Activated T-cell treated with anti-CD3 and anti-CD28 coated beads for 48 hours (primary cell): ENCODE data around the gene CAMTA1.

Source experiments
- DNase-seq: peaks from one replicate; pipeline ENCODE4 v3.0.0-alpha.2; 2020; ENCODE audit warnings: low read depth

Gene CAMTA1

DNA sequence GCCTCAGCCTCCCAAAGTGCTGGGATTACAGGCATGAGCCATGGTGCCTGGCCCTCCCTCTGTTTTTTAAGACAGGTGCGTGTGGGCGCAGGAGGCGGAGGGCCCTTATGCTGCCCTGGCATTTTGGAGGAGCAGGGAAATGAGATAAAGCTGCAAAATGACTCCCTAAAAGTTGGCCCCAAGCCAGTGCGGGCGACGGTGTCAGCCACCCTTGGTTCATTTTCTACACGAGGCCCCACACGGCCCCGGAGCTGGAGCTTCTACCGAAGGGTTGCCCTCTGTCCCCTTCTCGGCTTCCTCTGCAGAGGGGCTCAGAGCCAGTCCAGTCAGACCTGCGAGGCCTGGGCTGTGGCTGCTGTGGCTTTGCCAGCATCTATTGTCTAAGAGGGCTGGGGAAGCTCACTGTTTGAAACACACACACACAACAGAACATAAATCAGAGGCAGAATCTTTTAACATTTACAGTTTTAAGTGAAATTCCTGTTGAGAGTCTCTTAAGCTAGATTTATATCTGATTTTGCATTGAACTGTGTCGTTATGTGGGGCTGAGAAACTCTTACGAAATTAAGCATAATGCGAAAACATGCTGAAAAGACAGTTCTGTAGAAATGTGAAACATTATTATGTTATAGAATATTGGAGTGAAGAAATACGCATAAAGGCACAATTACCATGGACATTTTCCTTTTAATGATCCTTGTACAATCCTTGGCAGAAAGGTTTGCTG, 255.9 kb downstream of the CAMTA1 start:
- no peak for DNase-seq

DNA sequence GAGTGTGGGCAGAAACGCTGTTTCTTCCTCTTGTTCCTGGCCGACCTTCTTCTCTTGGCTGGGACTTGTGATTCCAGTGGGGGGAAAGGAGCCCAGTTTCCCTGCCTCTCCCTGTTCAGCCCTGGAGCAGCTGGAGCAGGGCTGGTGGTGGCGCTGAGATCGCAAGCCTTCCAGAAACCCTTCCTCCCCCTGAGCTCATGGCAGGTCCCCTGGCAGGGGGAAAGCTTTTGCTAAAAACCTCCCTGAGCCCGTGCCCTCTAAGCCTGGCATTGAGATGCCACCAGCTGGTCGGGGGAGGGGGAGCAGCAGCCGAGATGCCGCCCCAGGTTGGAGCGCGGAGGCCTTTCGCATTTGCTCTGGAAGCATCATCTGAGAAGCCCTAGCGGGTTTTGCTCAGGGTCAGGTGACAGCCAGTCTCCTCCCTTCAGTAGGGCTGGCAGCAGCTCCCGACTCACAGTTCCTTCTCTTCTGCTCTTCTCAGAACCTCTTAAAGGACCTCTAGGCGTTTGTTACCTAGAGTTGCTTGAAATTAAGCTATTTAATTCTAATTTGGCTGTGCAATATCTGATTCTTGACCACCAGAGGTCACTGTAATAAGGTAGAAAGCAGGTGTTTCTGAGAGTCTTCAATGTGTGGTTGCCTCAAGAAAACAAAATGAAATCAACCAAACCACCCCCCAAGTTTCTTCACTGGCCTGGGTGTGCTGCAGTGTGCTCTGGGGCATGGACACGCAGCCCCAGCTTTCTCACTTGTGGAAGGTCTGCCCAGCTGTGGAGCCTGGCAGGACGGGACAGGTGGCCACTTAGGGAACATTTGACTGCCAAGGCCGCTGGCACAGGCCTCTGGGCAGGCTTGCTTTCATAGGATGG, 257.3 kb downstream of the CAMTA1 start:
- no peak for DNase-seq

DNA sequence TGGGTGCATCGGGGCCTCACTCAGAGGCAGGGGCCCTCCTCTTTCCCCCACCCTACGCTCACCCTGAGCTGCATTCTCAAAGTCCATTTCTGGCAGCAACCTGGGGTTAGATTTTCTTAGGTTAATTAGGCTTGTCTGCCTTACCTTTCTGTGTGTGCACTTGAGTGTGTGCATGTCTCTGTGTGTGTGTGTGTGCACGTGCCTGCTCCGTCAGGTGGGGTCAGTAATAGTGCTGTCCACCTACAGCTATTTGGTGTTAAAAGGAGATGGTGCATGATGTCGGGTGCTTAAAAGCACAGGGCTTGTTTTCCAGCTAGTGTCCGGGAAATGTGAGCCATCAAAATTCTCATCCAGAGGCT, 257.9 kb downstream of the CAMTA1 start:
- no peak for DNase-seq

DNA sequence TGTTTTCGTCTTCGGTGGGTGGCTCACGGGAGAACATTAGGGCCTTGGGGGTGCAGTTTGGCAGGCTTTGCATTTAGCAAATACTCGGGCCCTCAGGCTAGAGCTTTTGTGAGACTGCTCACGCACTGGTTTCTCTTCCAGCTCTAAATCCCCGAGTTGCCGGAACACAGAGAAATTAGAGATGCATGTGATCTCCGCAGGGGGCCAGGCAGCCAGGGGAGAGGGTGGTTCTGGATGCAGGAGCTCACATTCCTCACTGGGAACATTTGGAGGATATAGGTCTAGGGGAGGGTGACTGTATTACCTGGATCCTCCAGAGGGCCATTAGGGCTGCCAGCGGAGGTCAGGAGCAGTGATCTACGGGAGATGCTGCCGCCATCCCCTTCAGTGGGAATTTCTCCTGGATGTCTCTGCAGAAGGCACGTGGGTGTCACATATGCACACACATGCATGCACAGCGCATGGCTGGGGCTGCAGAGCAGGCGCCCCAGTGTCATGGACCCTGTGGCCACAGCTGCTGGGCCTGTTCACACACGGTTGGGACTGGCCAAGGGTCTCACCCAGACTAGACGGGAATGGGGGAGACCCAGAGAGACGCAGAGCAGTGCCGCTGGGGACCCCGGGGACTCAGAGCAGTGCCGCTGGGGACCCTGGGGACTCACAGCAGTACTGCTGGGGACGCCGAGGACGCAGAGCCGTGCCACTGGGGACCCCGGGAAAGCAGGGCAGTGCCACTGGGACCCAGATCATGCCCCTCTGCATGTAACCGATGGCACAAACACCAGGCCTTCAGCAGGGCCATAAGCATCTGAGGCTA, 258.7 kb downstream of the CAMTA1 start:
- no peak for DNase-seq

DNA sequence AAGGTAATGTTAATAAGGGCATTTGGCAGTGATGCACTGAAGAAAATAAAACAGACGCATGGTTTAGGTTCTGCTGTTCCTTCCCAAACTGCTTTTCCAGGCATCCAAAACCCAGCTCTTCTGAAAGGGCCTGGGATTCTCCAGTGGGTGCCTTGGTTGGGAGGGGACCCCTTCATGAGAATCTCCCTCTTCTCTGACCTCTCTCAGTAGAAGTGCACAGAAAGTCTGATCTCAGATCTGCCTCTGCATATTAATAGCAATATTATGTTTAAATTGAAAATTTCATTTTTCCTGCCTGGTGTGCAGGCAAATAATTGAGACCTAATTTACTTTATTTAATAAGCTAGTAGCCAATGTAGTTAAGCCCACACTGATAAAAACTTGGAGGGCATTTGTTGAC, 260.6 kb downstream of the CAMTA1 start:
- DNase-seq, result no peak

DNA sequence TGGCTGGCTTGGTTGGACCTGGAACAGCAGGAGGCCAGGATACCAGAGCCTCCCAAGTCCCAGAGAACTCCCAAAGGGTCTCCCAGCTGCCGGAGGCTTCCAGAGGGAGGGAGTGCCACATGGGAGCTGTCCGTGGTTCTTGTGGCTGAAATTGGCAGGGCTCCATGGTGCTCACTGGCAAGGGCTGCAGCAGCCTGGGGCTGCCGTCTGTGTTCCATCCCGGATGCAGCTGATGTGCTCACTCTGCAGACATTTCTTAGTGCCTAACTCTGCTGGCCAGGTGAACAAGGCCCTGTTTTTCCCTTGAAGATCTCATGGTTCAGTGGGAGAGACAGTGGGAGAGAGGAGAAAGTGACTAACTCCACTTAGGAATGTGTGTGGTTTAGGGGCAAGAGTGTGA, 261.1 kb downstream of the CAMTA1 start:
- DNase-seq, result no peak

DNA sequence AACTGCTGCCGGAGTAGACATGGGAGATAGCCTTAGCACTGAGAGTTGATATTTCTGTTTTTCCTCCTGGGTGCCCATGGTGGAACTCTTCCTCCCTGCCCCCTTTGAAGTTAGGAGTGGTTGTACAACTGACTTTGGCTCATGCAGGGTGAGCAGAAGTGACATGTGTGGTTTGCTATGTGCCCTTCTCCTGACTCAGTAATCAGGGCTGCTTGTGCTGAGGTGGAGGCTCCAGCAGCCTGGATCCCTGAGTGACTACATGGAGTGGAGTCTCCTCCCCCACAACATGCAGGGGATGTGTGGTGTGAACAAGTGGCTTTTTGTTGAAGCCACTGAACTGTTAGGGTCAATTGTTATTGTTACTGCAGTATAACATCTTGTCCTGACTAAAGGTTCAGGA, 261.6 kb downstream of the CAMTA1 start:
- DNase-seq, result no peak

DNA sequence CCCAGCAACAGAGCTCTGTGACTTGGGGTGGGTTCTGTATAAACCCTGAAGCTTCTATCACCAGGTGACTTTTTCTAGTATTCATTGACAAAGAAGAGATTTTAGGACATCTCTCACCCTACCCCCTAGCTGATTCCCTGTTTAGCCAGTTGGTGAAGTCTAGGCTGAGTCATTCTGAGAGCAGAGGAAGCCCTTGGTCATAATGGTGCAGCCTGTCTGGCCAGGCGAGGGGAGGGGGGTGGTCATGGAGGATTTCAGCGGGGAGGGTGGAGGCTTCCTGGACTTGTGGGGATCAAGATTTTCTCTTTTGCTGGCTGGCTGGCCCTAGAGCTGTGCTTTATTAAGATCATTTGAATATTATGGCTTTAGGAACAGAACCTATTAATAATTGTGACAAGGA, 262.6 kb downstream of the CAMTA1 start:
- DNase-seq, result no peak

DNA sequence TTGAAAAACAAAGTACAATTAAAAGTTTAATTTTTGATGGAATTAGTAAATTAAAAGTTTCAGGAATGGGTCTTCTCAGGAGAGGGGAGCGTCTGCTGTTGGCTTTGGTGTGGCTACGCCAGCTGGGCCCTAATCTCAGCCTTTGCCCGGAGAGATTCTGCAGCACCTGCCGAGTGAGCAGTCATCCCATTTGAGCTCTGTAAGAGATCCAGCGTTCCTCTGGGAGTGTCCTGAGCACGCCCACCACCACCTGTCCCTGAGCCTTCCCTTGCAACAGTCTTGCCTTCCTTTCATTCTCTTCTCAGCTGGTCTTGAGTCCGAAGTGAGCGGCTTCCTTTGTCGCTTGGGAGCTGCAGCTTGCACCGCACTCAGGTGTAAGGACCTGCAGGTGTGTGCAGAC, 263.1 kb downstream of the CAMTA1 start:
- no peak for DNase-seq

DNA sequence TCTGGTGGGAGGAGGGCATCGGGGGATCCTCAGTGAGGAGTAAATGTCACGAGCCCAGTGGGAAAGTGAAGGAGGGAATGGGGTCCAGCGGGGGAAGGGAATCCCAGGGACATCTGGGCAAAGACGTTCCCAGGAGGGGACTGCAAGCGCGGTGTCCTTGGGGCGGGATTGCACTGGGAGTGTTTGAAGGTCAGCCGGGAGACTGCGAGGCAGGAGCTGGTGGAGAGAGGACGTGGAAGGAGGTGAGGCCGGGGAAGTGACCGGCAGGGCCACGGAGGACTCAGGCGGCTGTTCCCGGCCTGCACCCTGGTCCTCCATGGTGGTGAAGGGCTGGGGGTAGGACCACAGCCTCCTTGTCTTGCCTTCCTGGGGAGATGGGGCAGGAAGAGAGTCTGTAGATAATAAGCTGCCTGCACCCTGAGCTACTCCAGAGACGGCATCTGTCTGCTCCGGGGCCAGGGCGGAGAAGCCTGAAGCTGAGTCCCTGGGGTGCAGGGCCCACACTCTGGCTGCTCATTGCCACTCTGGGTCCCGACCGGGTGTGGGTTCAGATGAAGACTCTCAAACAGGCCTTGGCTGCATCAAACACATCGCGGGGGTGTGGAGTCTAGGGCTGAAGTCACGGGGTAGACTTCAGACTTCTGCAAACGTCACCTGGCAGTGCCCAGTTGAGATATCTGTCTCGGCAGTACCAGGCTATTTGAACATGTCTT, 264.8 kb downstream of the CAMTA1 start:
- no peak for DNase-seq

DNA sequence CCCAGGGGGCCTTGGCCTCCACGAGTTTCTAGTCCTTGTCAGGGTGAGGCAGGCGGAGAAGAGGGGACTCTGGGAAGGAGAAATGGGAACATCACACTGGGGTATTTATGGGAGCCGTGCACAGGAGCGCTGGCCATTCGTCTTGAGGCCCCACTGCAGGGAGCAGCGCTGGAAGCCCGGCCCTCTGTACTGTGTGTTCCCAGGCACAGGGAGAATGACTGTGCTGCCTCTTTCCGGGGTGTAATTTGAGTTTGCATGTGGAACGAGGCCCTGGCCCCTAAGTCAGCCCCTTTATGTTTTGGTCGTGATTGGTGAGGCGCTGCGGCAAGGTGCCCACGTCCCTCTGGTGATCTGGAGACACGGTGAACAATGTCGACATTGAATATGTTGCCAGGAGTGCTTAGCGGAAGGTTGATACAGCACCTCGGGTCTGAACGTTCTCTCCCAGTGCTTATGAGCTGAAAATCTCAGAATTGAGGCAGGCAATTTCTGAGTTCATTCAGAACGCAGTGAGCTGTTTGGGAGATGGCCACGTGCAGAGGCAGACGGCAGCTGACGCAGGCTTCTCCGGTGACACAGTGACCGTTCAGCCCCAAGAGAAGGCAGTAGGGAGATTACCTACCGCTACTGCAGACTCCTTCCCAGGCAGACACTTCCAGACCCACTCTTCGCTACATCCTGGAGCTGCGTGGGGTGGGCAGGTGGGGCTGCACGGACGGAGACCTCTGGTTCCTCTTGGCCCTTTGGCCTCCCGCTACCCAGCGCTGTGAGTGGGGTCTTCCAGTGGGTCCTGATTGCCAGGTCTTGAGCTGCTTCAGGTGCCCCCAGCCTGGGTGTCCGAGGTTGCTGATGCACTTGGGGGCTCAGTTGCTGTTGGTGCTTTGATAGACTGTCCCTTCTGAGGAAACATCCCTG, 265.8 kb downstream of the CAMTA1 start:
- DNase-seq, result no peak

DNA sequence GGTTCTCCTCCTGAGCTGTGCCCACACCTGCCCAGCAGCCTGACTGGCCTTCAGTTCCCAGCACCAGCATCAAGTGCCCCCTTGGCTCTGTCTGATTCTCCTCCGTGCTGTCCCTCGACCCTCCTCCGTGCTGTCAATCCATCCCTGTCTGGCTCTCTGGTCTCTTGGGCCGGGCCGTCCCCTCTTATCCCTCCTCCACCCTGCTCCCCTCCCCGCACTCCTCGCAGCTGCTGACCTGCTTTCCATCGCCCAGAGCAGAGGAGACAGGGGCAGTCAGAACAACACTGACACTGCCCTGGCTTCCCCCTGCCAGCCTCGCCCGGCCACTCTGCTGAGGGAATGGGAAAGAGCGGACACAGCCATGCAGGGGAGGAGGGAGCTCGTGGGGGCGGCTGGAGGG, 267.4 kb downstream of the CAMTA1 start:
- no peak for DNase-seq

DNA sequence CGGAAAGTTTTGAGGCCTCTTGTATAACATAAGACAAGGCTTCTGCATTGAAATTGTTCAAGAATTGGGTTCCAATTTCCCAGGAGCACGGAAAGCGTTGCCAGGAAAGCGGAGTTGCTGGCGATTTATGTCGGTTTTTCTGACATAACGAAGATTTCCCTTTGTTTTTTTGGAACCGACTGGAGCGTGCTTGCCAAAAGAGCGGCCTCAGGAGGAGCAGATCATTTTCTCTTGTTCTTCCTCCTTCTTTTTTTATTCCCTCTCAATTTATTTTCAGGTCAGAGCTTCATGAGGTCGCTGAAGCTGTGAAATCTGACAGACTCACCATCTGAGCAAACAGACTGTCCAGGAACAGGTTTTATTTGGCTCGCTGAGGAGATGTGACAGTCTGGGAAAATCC, 275.5 kb downstream of the CAMTA1 start:
- no peak for DNase-seq

DNA sequence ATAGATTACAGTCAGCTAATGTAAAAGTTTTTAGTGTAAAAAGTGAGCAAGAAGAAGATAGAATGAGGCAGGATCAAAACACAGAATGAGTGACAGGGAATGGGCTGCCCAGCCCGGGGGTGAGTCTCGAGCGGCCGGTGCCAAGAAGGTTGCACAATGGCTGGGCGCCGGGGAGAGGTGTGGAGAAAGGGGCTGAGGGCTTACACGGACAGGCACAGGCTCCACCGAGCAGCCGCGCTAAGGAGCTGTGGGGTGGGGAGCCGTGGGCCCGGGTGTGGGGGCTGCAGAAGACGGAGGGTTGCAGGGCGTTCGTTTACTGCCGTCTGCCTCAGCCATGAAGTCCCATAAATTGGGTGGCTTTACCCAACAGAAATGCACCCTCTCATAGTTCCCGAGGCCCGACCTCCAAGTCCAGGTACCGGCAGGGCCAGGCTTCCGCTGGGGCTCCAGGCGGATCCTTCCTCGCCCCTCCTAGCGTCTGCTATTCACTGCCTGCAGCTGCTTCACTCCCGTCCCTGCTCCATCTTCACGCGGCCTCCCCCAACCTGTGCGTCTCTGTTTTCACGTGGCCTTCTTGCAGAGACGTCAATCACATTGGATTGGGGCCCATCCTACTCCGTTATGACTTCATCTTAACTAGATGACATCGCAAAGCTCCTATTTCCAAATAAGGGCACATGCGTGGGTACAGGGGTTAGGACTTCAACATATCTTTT, 277.2 kb downstream of the CAMTA1 start:
- DNase-seq, result no peak

DNA sequence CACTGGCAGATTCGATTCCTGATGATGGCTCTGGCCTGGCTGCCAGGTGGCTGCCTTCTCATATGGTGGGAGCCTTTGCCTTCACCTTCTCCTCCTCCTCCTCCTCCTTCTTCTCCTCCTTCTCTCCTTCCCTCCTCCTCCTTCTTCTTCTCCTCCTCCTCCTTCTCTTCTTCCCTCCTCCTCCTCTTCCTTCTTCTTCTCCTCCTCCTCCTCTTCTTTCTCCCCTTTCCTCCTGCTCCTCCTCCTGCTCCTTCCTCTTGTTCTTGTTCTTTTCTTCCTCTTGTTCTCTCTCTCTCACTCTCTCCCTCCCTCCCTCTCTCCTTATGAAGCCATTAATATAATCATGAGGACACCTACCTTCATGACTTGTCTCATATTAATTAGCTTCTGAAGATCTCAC, 278.7 kb downstream of the CAMTA1 start:
- no peak for DNase-seq

DNA sequence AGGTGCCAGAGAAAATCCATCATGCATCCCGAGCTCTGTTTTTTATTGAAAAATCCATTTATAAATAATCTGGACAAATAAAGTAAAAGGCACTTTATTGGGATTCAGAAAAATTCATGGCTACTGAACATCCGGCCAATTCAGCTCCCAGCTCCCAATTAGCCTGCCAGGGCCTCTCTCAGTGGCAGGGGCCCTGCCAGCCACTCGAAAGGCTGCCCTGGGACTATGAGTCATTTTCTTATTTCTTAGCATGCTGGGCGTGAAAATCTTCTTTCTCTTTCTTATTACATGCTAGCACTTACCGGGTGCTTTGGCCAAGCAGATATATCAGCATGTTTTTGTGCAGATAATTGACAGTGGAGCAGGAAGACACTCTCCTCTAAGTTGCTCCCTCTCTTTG, 283.3 kb downstream of the CAMTA1 start:
- no peak for DNase-seq

DNA sequence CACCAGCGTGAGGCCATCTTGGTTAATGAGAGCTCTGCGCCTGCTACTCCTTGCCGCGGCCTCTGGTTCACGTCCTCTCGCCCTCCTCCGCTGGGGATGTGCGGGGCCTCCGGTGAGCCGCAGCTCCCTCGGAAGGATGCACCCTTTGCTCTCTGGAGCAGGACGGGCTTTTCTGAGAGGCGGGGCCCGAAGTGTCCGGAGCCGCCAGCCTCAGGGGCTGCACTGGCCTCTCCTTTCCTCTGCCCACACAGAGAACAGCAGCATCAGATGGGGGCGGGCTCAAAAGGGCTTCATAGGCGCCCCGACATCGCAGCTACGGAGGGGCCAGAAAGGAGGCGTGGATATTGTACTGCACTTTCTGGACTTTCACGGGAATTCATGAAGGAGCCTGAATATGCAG, 284.7 kb downstream of the CAMTA1 start:
- no peak for DNase-seq

DNA sequence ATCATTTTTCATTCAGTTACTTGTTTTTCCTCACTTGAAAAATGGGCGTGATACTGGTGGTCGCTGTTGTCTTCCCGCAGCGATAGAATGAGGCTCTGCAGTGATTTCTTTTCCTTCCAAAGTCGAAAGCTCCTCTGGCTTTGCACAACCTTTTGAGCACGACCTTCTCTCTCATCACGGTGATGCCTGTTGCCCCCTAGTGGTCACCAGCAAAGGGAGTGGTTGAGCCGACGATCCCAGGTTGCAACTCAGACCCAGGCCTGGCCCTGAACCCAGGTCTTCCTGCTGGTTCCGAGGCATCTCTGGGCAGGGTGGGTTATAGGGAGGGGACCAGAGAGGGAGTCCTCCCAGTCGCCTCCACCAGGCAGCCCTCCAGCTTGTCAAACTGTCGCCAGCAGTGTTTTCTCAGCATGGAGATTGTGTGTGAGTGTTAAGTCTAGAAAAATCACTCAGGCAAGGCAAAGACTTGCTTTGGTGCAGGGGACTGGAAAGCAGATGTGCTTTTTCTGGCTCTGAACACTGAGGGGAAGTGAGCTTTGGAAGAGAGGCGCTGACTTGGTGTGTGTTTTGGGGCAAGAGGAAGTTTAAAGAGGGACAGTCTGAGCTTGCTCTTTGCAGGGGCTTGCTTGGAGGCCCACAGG, 285.3 kb downstream of the CAMTA1 start:
- peak; percentile 36 for DNase-seq

DNA sequence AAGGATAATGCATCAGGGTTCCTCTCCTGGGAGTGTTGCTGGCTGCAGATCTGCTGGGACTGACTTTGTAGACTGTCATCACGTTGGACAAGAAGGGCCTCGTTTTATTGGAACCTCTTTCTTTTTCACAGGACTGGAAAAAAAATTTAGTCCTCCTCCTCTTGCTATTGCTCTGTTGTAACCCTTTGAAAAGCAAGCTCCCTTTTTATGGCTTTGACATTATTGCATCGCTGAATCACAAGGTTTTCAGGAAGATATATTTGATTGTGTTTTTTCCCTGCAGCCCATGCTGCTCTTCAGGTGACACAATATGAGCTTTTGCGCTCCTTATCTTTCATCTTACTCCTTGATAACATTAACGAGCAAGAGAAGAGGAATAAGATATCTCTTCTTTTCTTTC, 290.9 kb downstream of the CAMTA1 start:
- DNase-seq, result no peak

DNA sequence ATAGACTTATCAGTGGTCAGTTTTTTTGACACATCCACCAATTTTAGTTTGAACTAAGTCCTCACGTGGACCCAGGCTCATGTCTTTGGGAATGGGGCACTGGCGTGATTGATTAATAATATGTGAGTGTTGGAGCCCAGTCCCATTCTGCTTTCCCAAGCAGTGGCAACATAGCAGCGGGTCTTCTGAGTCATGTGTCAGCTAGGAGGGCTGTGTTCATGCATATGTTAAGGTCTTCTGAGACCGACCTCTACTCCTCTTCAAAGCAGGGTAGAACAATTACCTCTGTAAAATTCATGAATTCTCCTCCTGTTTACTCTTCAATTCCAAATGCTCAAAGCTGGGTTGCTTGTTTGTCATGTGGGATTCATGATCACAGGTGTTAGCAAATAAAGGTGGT, 291.3 kb downstream of the CAMTA1 start:
- no peak for DNase-seq
